ENCODE measurements around the gene UBE2Q1. TPM values are rescaled to one million over a fixed set of nuclear protein-coding genes. Genes with fewer than 3 reads are reported as not detected.

Gene UBE2Q1
- total RNA-seq, 2 donors from 2014 or later, result 18.5 to 26.3 TPM

DNA sequence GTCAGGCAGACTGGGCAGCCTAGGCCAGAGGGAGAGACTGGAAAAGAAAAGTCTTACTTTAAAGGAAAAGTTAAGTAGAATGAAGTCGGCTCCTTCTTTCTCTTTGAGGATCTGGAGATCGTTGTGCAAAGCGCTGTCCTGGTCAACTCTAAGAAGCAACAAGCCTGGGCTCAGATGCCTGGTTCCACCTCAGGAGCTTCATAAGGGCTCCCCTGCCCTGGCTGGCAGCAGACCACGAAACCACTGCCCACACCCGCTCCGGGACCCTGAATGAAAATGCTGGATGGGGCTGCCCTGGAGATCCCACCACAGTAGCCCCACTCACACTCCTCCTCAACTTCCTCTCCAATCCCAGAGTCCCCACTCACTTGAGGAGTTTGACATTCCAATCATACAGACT is 6.4 kb downstream of the UBE2Q1 start:
- DNase-seq (ENCODE audit: low spot score), result no peak
- TF ChIP-seq, protein P1, sequence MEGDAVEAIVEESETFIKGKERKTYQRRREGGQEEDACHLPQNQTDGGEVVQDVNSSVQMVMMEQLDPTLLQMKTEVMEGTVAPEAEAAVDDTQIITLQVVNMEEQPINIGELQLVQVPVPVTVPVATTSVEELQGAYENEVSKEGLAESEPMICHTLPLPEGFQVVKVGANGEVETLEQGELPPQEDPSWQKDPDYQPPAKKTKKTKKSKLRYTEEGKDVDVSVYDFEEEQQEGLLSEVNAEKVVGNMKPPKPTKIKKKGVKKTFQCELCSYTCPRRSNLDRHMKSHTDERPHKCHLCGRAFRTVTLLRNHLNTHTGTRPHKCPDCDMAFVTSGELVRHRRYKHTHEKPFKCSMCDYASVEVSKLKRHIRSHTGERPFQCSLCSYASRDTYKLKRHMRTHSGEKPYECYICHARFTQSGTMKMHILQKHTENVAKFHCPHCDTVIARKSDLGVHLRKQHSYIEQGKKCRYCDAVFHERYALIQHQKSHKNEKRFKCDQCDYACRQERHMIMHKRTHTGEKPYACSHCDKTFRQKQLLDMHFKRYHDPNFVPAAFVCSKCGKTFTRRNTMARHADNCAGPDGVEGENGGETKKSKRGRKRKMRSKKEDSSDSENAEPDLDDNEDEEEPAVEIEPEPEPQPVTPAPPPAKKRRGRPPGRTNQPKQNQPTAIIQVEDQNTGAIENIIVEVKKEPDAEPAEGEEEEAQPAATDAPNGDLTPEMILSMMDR (IDR thresholded peaks at IDR 0.05), result no peak
- Histone ChIP-seq H3K27me3 (no peaks in the 10 kb centered on the region), H3K27ac (no peak overlapping the region), H3K36me3 (peaks cover 66% of the 10 kb centered on the region), H3K4me3 (no peak overlapping the region), H3K9me3 (no peaks in the 10 kb centered on the region), H3K4me1 (peaks cover 0 to 33% of the 10 kb centered on the region in 2 donors)

DNA sequence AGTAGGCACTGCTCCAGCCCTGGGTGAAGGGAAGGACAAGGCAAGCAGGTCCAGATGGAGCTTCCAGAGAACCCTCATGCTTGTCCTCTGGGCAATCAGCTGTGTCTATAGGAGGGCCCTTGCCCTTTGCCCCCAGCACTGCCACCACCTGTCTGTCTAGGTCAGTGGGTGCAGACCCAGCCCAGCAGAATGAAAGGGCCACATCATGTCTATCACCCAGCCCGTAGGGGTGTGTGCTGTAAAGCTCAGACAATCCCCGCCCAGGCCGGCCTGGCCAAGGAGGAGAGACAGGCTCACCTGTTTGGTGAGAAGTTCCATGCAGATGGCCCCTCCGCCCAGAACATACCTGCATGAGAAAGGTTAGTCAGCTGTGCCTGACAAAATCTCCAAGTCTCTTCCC is 7.0 kb downstream of the UBE2Q1 start:
- Histone ChIP-seq H3K4me3 (no peak overlapping the region), H3K4me1 (peaks cover 0 to 27% of the 10 kb centered on the region in 2 donors), H3K9me3 (no peaks in the 10 kb centered on the region), H3K27ac (no peak overlapping the region), H3K36me3 (peaks cover 66% of the 10 kb centered on the region), H3K27me3 (no peaks in the 10 kb centered on the region)
- DNase-seq (ENCODE audit: low spot score), result no peak
- TF ChIP-seq, protein P1 (IDR thresholded peaks at IDR 0.05), result no peak

DNA sequence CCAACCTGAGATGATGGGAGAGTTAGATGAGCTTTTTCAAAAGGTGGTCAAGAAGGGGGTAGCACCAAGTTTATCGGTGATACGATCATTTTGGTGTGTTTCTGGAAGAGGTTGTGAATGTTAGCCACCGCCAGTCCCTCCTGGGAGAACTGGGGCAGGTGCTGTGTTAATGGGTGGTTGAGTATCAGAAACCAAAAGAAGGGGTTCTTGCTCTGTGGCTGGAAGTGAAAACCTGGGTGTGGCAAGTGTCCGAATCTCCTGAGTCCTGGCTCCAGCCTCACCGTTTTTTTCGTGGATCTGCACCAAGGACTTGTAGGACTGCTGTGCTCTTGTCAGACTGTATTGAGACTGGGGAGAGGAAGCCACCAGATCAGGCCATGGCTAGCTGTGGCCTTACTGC is 7.8 kb downstream of the UBE2Q1 start:
- TF ChIP-seq, protein P1 (IDR thresholded peaks at IDR 0.05), result no peak
- DNase-seq (ENCODE audit: low spot score), result no peak

DNA sequence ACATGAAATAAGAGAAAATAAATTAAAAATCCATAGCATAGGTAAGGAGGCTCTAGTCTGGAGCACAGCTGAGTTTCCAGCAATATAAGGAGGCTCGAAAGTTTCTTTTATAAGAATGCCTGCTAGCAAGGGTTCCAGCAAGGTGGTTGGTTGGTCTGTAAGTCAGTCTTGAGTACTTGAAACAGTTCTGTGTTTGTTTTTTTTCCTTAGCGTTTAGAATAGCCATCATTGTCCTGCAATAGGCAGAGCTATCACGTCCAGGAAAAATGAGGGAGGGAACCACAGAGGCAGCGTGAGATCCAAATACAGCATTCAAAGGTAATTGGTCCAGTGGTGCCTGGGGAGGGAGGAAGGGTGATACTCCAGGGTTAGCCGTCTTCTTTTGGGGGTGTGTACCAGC is 8.4 kb downstream of the UBE2Q1 start:
- Histone ChIP-seq H3K4me3 (no peak overlapping the region), H3K4me1 (peaks cover 0 to 15% of the 10 kb centered on the region in 2 donors), H3K27ac (no peak overlapping the region), H3K27me3 (no peaks in the 10 kb centered on the region), H3K36me3 (peaks cover 59% of the 10 kb centered on the region), H3K9me3 (no peaks in the 10 kb centered on the region)
- no peak for DNase-seq (ENCODE audit: low spot score)
- TF ChIP-seq, protein P1 (IDR thresholded peaks at IDR 0.05), result no peak

More for the DNA sequence above, 7.8 kb downstream of the UBE2Q1 start:
- no peaks in the 10 kb centered on the region for H3K9me3 ChIP-seq
- no peak overlapping the region for H3K27ac ChIP-seq
- H3K36me3 ChIP-seq, result peaks cover 65% of the 10 kb centered on the region
- no peak overlapping the region for H3K4me3 ChIP-seq
- H3K27me3 ChIP-seq, result no peaks in the 10 kb centered on the region
- peaks cover 0 to 19% of the 10 kb centered on the region in 2 donors for H3K4me1 ChIP-seq

DNA sequence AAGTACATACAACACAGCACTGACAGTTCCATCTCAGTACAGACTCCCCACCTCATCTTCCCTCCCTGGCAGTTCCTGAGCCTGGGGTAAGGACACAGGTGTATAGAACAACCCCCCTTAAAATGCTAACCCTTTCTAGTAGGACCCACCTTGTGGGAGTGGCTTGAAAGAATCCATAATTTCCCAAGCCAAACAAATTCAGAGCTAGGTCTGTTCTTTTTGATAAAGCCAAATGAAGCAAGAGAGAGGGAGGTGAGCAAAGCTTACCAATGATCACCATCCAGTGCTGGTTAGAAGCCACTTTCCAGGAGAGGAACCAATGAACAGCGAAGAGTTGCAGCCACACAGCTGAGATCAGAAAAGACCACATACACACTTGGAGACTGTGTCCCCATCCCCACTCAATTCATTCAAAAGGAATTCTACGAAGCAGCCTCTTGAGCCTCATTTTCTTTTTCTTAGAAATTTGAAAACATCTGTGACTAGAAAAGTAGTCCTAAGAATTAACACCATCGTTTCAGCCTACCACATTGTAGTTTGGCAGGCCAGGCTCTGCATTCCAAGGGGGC is 9.2 kb downstream of the UBE2Q1 start:
- Histone ChIP-seq H3K9me3 (no peaks in the 10 kb centered on the region), H3K4me3 (no peak overlapping the region), H3K4me1 (peaks cover 0 to 15% of the 10 kb centered on the region in 2 donors), H3K27me3 (no peaks in the 10 kb centered on the region), H3K27ac (no peak overlapping the region), H3K36me3 (peaks cover 51% of the 10 kb centered on the region)
- DNase-seq (ENCODE audit: low spot score), result no peak
- TF ChIP-seq, protein P1 (IDR thresholded peaks at IDR 0.05), result no peak

DNA sequence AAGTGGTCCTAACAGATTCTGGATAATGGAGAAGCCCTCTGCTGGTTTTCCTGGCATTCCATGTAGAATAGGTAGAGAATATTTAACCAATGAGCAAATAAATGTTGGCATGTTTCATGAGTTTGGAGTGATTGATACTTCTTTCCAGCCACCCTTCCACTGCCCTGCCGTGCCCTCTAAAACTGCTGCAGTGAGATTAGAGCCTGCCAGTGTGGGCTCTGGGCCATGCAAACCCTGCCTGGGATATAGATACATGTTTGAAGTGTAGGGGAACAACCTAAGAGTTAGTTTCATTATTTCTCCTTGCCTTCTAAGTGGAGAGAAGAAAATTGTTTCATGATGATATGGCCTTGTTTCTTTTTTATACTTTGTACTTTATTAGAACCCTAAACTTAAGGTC is 10.4 kb downstream of the UBE2Q1 start:
- H3K27ac ChIP-seq, result peak overlapping the region in 1 of 2 donors; percentile 3
- H3K4me1 ChIP-seq, result peaks cover 0 to 15% of the 10 kb centered on the region in 2 donors
- no peak for DNase-seq (ENCODE audit: low spot score)
- TF ChIP-seq, protein P1 (IDR thresholded peaks at IDR 0.05), result no peak
- no peaks in the 10 kb centered on the region for H3K9me3 ChIP-seq
- H3K4me3 ChIP-seq, result no peak overlapping the region
- H3K36me3 ChIP-seq, result peaks cover 39% of the 10 kb centered on the region
- H3K27me3 ChIP-seq, result no peaks in the 10 kb centered on the region
